Measurements from ENCODE around the gene THOP1. TPM values are rescaled to one million over a fixed set of nuclear protein-coding genes. Genes with fewer than 3 reads are reported as not detected.

The THOP1 gene
- total RNA-seq, 1 experiment from 2014 or later, result 127 TPM

Other genes with a start within 250 kb of the THOP1 start
- 0.38 and 0.47 TPM in 2 replicates for gene GNG7, start 82.8 kb upstream of the THOP1 start, total RNA-seq (2014; rRNA removed; shearing (Covaris generic); ENCODE audit: low replicate concordance)
- 0.17 and 0.23 TPM in 2 replicates for gene DIRAS1, start 64.1 kb upstream of the THOP1 start, total RNA-seq (2014; rRNA removed; shearing (Covaris generic); ENCODE audit: low replicate concordance)
- gene SLC39A3, start 45.5 kb upstream of the THOP1 start, total RNA-seq (2014; rRNA removed; shearing (Covaris generic); ENCODE audit: low replicate concordance), result 32.1 and 33.1 TPM in 2 replicates
- gene SGTA, start 2.2 kb upstream of the THOP1 start, total RNA-seq (2014; rRNA removed; shearing (Covaris generic); ENCODE audit: low replicate concordance), result 47.2 and 62.5 TPM in 2 replicates
- 0.41 and 3.2 TPM in 2 replicates for gene ZNF554, start 34.4 kb downstream of the THOP1 start, total RNA-seq (2014; rRNA removed; shearing (Covaris generic); ENCODE audit: low replicate concordance)
- gene ZNF555, start 56.0 kb downstream of the THOP1 start, total RNA-seq (2014; rRNA removed; shearing (Covaris generic); ENCODE audit: low replicate concordance), result 3.9 and 12.4 TPM in 2 replicates
- gene ZNF556, start 81.8 kb downstream of the THOP1 start, total RNA-seq (2014; rRNA removed; shearing (Covaris generic); ENCODE audit: low replicate concordance), result 0.20 TPM in 1 of 2 replicates, not detected in the other
- gene ZNF57, start 115.4 kb downstream of the THOP1 start, total RNA-seq (2014; rRNA removed; shearing (Covaris generic); ENCODE audit: low replicate concordance), result 0.37 and 0.58 TPM in 2 replicates
- 2.2 TPM in 1 of 2 replicates, not detected in the other for gene ZNF77, start 159.5 kb downstream of the THOP1 start, total RNA-seq (2014; rRNA removed; shearing (Covaris generic); ENCODE audit: low replicate concordance)
- 10.5 and 21.3 TPM in 2 replicates for gene TLE6, start 192.1 kb downstream of the THOP1 start, total RNA-seq (2014; rRNA removed; shearing (Covaris generic); ENCODE audit: low replicate concordance)
- gene TLE2, start 243.8 kb downstream of the THOP1 start, total RNA-seq (2014; rRNA removed; shearing (Covaris generic); ENCODE audit: low replicate concordance), result 3.9 TPM in 1 of 2 replicates, not detected in the other